Epithelial cell of esophagus (primary cell): ENCODE data around the gene STXBP2.

Experiments
- DNase-seq: peaks from one replicate; pipeline ENCODE4 v3.0.0; 2010; ENCODE audit warnings: low read depth
- H3K4me3 ChIP-seq: 2 replicates; pipeline ENCODE4 v1.5.1; 2011; ENCODE audit warnings: mild to moderate bottlenecking, low read length, control low read depth
- CTCF ChIP-seq: IDR thresholded peaks from 2 replicates; pipeline ENCODE4 v1.5.1; 2011; ENCODE audit warnings: low read depth, mild to moderate bottlenecking, low read length, control low read depth, inconsistent platforms; ENCODE audit not compliant: insufficient read depth; ENCODE audit errors: missing control alignments

STXBP2 gene

DNA sequence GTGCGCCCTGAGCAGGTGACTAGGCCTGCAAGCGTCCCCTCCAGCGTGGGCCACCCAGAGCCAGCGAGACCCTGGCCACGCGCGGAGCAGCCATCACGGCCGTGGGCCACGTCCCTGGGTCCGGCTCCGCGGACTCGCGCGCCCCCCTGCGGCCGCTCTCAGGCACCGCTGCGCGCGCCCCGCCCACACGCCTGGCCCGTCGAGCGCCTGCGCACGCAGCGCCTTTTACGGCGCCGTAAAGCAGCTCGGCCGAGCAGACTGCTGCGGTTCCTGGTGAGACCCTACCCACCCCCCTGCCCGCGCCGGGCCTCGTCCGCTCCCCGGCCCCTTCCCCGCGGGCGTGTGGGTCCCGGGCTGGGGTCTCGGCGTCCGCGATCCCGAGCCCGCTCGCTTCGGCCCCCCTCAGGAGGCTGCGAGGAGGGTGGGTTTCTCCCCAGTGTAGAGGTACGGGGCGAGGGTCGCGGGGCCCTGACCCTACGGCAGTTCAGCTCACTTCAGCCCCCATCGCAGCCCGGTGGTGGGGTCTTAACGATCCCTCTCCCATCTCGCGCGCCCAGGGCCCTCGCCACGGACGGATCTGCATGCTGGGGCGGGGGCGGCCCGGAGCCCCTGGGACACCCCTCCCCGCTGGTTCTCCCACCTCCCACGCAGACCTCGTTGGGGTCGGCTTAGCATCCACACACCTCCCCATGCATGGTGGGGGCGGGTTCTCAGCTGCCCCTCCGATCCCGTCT is 43.9 kb downstream of the STXBP2 start, which contains the start of gene TRAPPC5:
Gene TRAPPC5 (plus strand): TSS at position 228 of the 734 bp plus-strand sequence. CDS start 1,421 bp downstream, outside the sequence.
- peak; percentile 28 for TF ChIP-seq CTCF
- peak; percentile 83 for DNase-seq
- H3K4me3 ChIP-seq: peak within 1 kb of the TSS; percentile 84

- peak; percentile 71 for TF ChIP-seq CTCF
- H3K4me3 ChIP-seq: peak overlapping the region; percentile 84
- DNase-seq: peak; percentile 84
Observed at GRCh38 chr19:7681340-7682174, 44.6 kb downstream of the STXBP2 start.

GRCh38 chr19:7682175-7682855 is 45.4 kb downstream of the STXBP2 start:
- TF ChIP-seq CTCF: no peak
- no peak for DNase-seq
- H3K4me3 ChIP-seq: peak overlapping the region; percentile 84

DNA sequence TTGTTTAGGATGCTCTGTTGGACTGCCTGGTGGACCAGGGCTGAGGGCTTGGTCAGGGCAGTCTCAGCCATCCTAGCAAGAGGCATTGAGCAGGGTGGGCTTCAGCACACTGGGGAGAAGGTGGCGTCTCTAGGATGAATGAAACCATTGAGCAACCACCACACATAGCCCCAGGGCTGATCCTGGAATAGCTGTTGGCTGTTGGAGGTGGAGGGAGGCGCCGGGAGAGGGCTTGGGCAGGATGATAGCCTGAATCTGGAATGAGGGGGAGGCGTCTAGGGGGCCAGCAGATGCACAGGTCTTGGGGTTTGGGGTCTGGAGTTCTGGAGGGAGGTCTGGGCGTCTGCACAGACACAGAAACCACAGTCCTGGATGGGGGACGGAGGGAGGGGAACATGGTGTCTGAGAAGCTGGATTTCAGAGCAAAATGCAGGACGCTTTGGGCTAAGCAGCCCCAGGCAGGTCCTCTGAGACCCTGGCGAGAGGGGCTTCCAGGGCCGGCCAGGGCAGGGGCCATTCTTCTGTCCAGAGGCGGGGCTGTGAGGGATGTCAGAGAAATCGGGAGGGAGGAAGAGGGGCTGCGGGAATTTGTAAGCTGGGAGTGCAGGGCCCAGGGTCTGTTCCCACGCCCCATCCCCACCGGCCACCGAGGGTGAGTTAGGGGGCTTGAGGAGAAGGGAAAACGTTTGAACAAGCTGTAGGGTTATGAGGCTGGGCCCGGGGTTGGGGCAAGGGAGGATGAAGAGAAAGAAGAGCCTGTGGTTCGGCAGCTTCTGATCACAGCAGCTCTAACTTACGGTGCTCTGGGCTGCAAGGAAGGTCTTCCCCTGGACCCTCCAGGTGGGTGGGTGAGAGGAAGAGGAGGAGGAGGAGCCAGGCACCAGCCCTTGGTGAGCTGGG is 48.9 kb downstream of the STXBP2 start:
- DNase-seq: no peak
- no peak overlapping the region for H3K4me3 ChIP-seq
- TF ChIP-seq CTCF: no peak

- H3K4me3 ChIP-seq: no peak overlapping the region
- DNase-seq: no peak
- no peak for TF ChIP-seq CTCF
Observed at GRCh38 chr19:7687177-7687576, 50.3 kb downstream of the STXBP2 start.

- no peak for DNase-seq
- TF ChIP-seq CTCF: no peak
- H3K4me3 ChIP-seq: no peak overlapping the region
Observed at GRCh38 chr19:7689165-7689564, 52.3 kb downstream of the STXBP2 start.
